GM12874 (cell line): Measurements from ENCODE around the gene TGFBI.
A peak's percentile ranks its signal among the peaks of the same experiment; 100 is the strongest.

Experiments
- CTCF ChIP-seq: IDR thresholded peaks from 2 replicates; pipeline ENCODE4 v1.5.1; 2011; ENCODE audit warnings: low read depth, mild to moderate bottlenecking, control low read depth, low read length, moderate library complexity; ENCODE audit not compliant: insufficient read depth

The TGFBI gene

GRCh38 chr5:136070486-136071285 lies 41.9 kb downstream of the TGFBI start:
- TF ChIP-seq CTCF, result no peak

- TF ChIP-seq CTCF, result no peak
Measured at GRCh38 chr5:136073714-136074529, 45.1 kb downstream of the TGFBI start.

DNA sequence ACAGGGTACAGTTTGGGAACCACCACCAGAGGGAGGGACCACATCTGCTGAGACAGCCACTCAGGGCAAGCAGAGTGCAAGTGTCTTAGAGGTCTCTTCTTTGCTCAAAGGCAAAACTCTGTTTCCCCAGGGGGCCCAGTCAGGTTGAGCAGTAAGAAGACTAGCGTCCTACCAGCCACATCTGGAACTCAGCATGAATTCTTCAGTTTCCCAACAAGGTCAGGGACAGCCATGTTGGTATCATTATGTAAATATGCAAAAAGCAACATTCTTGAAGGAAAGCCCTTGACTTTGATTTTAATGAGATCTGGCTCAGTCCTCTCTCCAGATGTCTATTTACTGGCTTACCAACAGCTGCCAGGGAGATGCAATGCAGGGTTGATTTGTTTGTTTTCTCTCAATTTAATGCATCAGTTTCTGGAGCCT lies 46.7 kb downstream of the TGFBI start:
- TF ChIP-seq CTCF, result no peak

DNA sequence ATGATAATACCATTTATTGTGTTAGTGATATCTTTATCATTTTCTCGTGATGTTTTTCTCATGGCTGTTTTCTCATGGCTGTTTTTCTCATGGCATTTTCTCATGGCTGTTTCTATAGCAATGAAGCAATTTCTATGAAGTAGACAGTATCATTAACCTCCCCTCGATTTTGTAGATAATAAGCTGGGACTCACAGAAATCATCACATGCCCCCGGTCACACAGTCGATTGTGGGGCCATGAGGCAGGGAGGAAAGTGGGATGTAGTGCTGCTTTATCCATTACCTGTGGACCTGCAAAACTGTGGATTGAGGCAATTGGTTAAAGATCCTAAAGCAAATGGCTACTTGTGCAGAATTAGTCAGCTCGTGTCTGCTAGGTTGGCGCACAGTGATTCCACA lies 47.3 kb downstream of the TGFBI start:
- TF ChIP-seq CTCF, result no peak

GRCh38 chr5:136076881-136077445 lies 48.2 kb downstream of the TGFBI start:
- no peak for TF ChIP-seq CTCF

DNA sequence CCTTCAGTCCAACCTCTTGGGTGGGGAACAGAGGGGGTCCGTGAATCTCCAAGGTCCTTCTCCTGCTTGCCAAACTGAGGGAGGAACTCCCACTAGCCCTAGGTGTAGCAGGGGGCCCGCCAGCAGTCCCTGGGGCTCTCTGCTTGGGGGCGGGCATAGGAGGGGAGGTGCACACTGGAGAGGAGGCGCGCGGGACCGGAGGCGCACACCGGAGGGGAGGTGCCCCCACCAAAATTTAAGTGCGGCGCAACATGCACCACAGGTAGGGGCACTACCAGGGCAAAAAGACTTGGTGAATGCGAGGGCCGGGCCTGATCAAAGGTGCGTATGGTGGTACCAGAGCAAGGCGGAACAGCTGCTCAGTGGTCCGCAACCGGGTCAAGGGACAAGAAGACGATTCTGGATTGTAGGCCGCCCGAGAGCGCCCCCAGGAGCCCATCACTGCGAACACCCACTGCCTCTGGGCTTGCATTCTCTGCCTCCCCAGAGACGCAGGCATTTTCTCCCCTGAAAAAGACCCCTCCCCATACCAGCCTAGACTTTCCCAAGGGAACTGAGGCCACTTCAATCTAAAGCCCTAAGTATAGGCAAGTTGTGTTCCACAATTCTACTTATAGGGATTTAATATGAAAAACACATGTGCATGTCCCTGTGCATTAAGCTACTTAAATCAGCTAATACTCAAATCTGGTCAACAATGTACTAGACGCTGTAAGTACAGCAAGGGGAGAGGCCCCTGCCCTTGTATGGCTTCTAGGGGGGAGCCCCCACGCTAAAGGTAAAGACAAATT lies 50.6 kb downstream of the TGFBI start:
- 0 out of 2 replicates have a peak, but pooled peaks have one; percentile 9 for TF ChIP-seq CTCF
